ENCODE results near the gene CNKSR2. TPM values are rescaled to one million over a fixed set of nuclear protein-coding genes. Genes with fewer than 3 reads are reported as not detected.

Gene CNKSR2
- total and polyA plus RNA-seq, 4 donors = 0.74 to 41.4 (median 2.1) TPM

DNA sequence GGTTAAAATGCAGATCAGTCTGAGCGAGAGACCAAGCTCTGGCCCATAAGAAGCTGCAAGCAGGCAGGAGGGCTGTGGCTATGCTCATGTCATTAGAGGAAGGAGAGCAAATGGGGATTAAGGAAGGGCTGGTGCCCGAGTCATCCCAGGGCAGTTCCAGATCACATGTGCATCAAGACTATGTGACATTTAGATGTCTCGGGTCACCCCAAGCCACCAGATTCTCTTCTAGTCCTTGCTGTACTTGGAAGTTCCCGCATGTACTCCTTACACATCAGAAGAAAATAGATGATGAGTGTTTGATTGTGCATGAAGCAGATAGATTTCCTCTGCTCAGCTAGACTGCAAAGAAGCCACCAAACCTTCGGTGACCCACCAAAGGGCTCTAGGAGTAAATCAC lies 326.1 kb downstream of the CNKSR2 start:
- TF ChIP-seq, protein P1, sequence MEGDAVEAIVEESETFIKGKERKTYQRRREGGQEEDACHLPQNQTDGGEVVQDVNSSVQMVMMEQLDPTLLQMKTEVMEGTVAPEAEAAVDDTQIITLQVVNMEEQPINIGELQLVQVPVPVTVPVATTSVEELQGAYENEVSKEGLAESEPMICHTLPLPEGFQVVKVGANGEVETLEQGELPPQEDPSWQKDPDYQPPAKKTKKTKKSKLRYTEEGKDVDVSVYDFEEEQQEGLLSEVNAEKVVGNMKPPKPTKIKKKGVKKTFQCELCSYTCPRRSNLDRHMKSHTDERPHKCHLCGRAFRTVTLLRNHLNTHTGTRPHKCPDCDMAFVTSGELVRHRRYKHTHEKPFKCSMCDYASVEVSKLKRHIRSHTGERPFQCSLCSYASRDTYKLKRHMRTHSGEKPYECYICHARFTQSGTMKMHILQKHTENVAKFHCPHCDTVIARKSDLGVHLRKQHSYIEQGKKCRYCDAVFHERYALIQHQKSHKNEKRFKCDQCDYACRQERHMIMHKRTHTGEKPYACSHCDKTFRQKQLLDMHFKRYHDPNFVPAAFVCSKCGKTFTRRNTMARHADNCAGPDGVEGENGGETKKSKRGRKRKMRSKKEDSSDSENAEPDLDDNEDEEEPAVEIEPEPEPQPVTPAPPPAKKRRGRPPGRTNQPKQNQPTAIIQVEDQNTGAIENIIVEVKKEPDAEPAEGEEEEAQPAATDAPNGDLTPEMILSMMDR (IDR thresholded peaks at IDR 0.05; ENCODE audit: control extremely low read depth, extremely low read depth) = no peak
- ATAC-seq (ENCODE audit: insufficient read depth, low FRiP score) (no peak), DNase-seq (no peak)
- Histone ChIP-seq H3K4me1 (ENCODE audit: control insufficient read depth in 5 of 5, insufficient read depth in 5 of 5, low read length in 5 of 5) (no peaks in the 10 kb centered on the region), H3K9me3 (ENCODE audit: control insufficient read depth in 4 of 4, insufficient read depth in 3 of 4, low read length in 3 of 4) (no peaks in the 10 kb centered on the region), H3K27ac (ENCODE audit: low read depth in 1 of 2, low read length in 1 of 2) (no peak overlapping the region), H3K9ac (ENCODE audit: insufficient read depth in 1 of 2, low read length in 2 of 2) (no peak overlapping the region), H3K36me3 (ENCODE audit: control insufficient read depth in 4 of 4, insufficient read depth in 4 of 4, low read length in 4 of 4) (no peaks in the 10 kb centered on the region), H3K27me3 (ENCODE audit: control insufficient read depth in 3 of 3, insufficient read depth in 3 of 3, low read length in 2 of 3) (peaks cover 0 to 8% (median 2%) of the 10 kb centered on the region in 3 donors), H3K4me3 (no peak overlapping the region)
- WGBS, 2 donors = 80 to 89% methylated on average over 5 of the region's 5 CpGs

DNA sequence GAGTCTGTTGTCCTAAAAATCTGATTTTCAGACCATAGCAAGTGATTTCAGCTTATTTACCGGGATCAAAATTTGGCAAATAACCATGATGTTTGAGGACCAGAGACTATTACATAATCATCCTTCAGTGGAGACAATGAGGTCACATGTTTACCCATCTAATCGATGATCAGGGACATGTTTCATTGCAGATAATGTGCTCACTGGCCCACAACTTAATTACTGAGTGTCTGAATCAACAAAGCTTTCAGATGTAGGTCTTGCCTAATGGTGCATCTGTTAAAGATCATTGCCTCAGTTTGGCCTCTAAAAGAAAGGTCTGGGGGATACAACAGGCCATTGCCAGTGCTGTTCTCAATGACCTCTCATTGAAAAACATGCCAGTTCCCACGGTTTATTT lies 326.7 kb downstream of the CNKSR2 start:
- TF ChIP-seq, protein P1 (IDR thresholded peaks at IDR 0.05; ENCODE audit: control extremely low read depth, extremely low read depth) = no peak
- Histone ChIP-seq H3K4me1 (ENCODE audit: control insufficient read depth in 5 of 5, insufficient read depth in 5 of 5, low read length in 5 of 5) (no peaks in the 10 kb centered on the region), H3K27ac (ENCODE audit: low read depth in 1 of 2, low read length in 1 of 2) (no peak overlapping the region), H3K4me3 (no peak overlapping the region), H3K36me3 (ENCODE audit: control insufficient read depth in 4 of 4, insufficient read depth in 4 of 4, low read length in 4 of 4) (no peaks in the 10 kb centered on the region), H3K9ac (ENCODE audit: insufficient read depth in 1 of 2, low read length in 2 of 2) (no peak overlapping the region), H3K27me3 (ENCODE audit: control insufficient read depth in 3 of 3, insufficient read depth in 3 of 3, low read length in 2 of 3) (peaks cover 0 to 6% (median 2%) of the 10 kb centered on the region in 3 donors), H3K9me3 (ENCODE audit: control insufficient read depth in 4 of 4, insufficient read depth in 3 of 4, low read length in 3 of 4) (no peaks in the 10 kb centered on the region)
- ATAC-seq (ENCODE audit: insufficient read depth, low FRiP score) (no peak), DNase-seq (no peak)
- WGBS, 2 donors = 60 to 79% methylated on average over 3 of the region's 3 CpGs

DNA sequence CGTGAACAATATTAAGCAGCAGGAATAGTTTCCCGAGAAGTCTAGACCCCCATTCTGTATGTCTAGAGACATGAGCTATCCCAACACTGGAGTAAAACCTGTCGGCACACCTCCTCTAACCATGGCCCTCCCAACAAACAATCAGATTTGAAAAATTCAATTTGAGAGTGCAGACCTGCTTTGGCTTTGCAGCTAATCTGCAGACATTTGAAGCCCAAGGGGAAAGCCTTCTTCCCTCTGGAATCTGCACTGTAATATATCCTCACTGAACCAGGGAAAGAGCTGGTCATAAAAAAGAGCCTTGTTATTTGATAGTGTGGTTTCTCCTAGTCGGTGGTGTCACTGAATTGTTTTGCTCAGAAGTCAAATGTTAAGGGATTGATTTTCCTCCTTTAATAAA lies 328.5 kb downstream of the CNKSR2 start:
- no peak overlapping the region for H3K4me3 ChIP-seq
- no peaks in the 10 kb centered on the region for H3K4me1 ChIP-seq (ENCODE audit: control insufficient read depth in 5 of 5, insufficient read depth in 5 of 5, low read length in 5 of 5)
- peaks cover 0 to 3% (median 1%) of the 10 kb centered on the region in 4 donors for H3K9me3 ChIP-seq (ENCODE audit: control insufficient read depth in 4 of 4, insufficient read depth in 3 of 4, low read length in 3 of 4)
- no peaks in the 10 kb centered on the region for H3K36me3 ChIP-seq (ENCODE audit: control insufficient read depth in 4 of 4, insufficient read depth in 4 of 4, low read length in 4 of 4)
- TF ChIP-seq, protein P1 (IDR thresholded peaks at IDR 0.05; ENCODE audit: control extremely low read depth, extremely low read depth) = no peak
- WGBS, 2 donors = 68 to 75% methylated on average over 4 of the region's 4 CpGs
- H3K9ac ChIP-seq (ENCODE audit: insufficient read depth in 1 of 2, low read length in 2 of 2) = no peak overlapping the region
- peaks cover 0 to 5% (median 4%) of the 10 kb centered on the region in 3 donors for H3K27me3 ChIP-seq (ENCODE audit: control insufficient read depth in 3 of 3, insufficient read depth in 3 of 3, low read length in 2 of 3)
- H3K27ac ChIP-seq (ENCODE audit: low read depth in 1 of 2, low read length in 1 of 2) = no peak overlapping the region
- DNase-seq (no peak), ATAC-seq (ENCODE audit: insufficient read depth, low FRiP score) (no peak)
